ENCODE data around the gene ZNF804A.

The ZNF804A gene

DNA sequence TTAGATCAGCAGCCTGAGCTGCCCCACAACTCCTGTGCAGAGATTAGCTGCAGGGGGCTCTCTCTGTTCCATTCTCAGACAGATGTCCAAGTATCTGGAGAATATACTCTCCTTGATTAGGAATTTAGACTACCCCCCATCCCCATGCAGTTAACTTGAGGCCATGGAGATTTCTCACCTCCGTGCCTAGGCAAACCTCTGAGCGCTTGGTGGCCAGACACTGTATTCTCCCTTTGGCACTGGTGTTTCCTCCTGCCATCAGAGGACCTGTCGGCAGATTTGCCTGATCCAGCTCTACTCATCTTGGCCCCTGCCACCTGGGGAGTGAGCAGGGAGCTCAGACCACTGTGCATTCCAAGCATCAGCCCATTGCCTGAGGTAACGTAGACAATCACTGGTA is 48.3 kb downstream of the ZNF804A start:
- CTCF ChIA-PET: no interaction called here
- no peak for DNase-seq (ENCODE audit: extremely low spot score)
- POLR2A ChIA-PET: no interaction called here
- TF ChIP-seq BHLHE40 (IDR thresholded peaks at IDR 0.05; ENCODE audit: borderline replicate concordance): no peak
- TF ChIP-seq FOXA1 (IDR thresholded peaks at IDR 0.05): no peak
- no peak for TF ChIP-seq FOXM1 (IDR thresholded peaks at IDR 0.05; ENCODE audit: borderline replicate concordance)
- TF ChIP-seq CTBP1 (IDR thresholded peaks at IDR 0.05; ENCODE audit: borderline replicate concordance): no peak
- TF ChIP-seq ARNT (IDR thresholded peaks at IDR 0.05): no peak
- no peak for TF ChIP-seq L3MBTL2 (conservative IDR thresholded peaks at IDR 0.05)

DNA sequence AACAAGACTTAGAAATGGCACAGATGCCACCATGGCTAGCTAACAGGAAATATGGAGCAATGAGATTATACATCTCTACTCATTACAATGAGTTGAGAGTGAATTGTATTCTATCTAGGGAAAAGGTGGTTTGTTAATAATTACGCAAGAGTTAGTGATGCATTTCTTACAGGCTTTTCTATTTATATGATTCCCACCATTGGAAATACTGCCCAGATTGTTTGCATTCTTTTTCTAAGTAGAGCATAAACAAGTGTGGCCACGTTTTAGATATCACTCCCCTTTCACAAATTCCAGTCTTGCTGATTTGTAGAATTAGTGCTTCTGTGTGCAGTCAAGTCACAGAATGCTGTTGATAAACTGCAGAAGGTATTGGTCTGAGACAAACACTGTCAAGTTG is 56.6 kb downstream of the ZNF804A start:
- TF ChIP-seq SP1 (IDR thresholded peaks at IDR 0.05) (no peak), LEF1 (IDR thresholded peaks at IDR 0.05; ENCODE audit: borderline replicate concordance) (no peak), FOXK2 (IDR thresholded peaks at IDR 0.05) (no peak), NFRKB (IDR thresholded peaks at IDR 0.05) (no peak), ELF4 (IDR thresholded peaks at IDR 0.05) (no peak), FOXM1 (IDR thresholded peaks at IDR 0.05; ENCODE audit: borderline replicate concordance) (no peak), CTBP1 (IDR thresholded peaks at IDR 0.05; ENCODE audit: borderline replicate concordance) (no peak), FOXA1 (IDR thresholded peaks at IDR 0.05) (no peak), ZNF384 (IDR thresholded peaks at IDR 0.05) (no peak), ARNT (IDR thresholded peaks at IDR 0.05) (no peak), SUZ12 (IDR thresholded peaks at IDR 0.05) (no peak), BHLHE40 (IDR thresholded peaks at IDR 0.05; ENCODE audit: borderline replicate concordance) (no peak), HDGF (IDR thresholded peaks at IDR 0.05; ENCODE audit: borderline replicate concordance) (no peak), TARDBP (IDR thresholded peaks at IDR 0.05) (no peak), L3MBTL2 (conservative IDR thresholded peaks at IDR 0.05) (no peak)
- TF ChIP-seq, protein P1, sequence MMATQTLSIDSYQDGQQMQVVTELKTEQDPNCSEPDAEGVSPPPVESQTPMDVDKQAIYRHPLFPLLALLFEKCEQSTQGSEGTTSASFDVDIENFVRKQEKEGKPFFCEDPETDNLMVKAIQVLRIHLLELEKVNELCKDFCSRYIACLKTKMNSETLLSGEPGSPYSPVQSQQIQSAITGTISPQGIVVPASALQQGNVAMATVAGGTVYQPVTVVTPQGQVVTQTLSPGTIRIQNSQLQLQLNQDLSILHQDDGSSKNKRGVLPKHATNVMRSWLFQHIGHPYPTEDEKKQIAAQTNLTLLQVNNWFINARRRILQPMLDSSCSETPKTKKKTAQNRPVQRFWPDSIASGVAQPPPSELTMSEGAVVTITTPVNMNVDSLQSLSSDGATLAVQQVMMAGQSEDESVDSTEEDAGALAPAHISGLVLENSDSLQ (IDR thresholded peaks at IDR 0.05): no peak
- ChIA-PET CTCF (no interaction called here), POLR2A (no interaction called here)
- DNase-seq (ENCODE audit: extremely low spot score): no peak

DNA sequence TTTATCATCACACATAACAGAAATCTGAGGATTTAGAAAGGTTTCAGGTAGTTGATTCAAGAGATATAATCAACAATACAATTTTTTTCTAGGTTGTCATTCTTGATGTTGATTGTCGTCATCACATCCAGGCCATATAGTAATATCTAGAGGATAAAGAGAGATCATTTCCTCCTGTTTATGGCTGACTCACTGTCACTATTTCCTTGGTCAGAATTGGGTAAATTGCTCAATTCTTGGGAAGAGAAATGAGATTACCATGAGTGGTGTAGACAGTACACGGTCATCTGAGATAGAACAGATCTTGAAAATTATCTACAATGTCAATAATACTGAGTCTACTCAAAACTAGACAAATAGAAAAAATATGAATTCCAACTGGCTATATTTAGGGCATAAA is 78.8 kb downstream of the ZNF804A start:
- POLR2A ChIA-PET: no interaction called here
- CTCF ChIA-PET: no interaction called here
- TF ChIP-seq L3MBTL2 (conservative IDR thresholded peaks at IDR 0.05): no peak
- no peak for TF ChIP-seq FOXK2 (IDR thresholded peaks at IDR 0.05)
- no peak for TF ChIP-seq ELF4 (IDR thresholded peaks at IDR 0.05)
- TF ChIP-seq NFRKB (IDR thresholded peaks at IDR 0.05): no peak
- no peak for TF ChIP-seq FOXM1 (IDR thresholded peaks at IDR 0.05; ENCODE audit: borderline replicate concordance)
- TF ChIP-seq, protein P1 (IDR thresholded peaks at IDR 0.05): no peak
- TF ChIP-seq SP1 (IDR thresholded peaks at IDR 0.05): no peak
- no peak for TF ChIP-seq HDGF (IDR thresholded peaks at IDR 0.05; ENCODE audit: borderline replicate concordance)
- TF ChIP-seq LEF1 (IDR thresholded peaks at IDR 0.05; ENCODE audit: borderline replicate concordance): no peak
- TF ChIP-seq SUZ12 (IDR thresholded peaks at IDR 0.05): no peak
- TF ChIP-seq TARDBP (IDR thresholded peaks at IDR 0.05): no peak
- TF ChIP-seq ZNF384 (IDR thresholded peaks at IDR 0.05): no peak
- no peak for TF ChIP-seq CTBP1 (IDR thresholded peaks at IDR 0.05; ENCODE audit: borderline replicate concordance)
- TF ChIP-seq BHLHE40 (IDR thresholded peaks at IDR 0.05; ENCODE audit: borderline replicate concordance): no peak
- no peak for TF ChIP-seq ARNT (IDR thresholded peaks at IDR 0.05)
- TF ChIP-seq FOXA1 (IDR thresholded peaks at IDR 0.05): no peak
- DNase-seq (ENCODE audit: extremely low spot score): no peak

DNA sequence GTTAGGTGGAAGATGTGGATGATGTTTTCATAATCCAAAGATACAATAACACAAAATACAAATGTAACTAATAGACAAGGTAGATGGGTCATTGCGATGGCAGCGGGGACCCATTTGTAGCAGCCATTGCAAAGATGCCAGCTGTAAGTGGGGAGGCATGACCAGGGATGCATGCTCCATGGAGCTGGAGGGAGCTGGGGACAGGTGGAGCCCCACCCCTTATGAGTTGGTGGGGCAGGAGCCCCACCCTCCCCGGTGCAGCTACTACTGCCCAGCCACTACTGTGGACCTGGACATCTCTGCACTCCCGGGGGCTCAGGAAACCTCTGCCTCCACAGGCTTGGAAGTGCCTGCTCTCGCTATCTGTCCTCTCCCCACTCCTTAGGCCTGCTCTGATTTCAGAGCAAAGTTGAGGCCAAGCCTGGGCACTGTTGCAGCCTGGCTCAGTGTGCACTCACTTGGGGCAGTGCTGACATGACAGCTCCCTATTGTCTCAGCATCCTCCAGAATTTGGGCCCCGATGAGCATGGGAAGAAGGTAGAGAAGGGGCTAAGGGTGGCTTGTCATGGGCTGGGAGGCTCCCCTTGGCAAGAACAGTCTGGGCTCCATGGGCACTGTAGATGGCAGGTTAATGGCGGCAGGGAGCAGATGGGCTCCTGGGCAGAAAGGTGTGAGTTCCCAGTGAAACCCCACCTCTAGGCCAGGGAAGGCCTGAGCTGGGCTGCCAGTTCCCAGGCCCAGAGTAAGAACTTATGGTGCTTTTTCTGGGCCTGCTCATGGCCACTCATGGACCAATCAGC is 81.1 kb downstream of the ZNF804A start:
- no peak for DNase-seq (ENCODE audit: extremely low spot score)
- CTCF ChIA-PET: no interaction called here
- POLR2A ChIA-PET: no interaction called here
- no peak for TF ChIP-seq SP1 (IDR thresholded peaks at IDR 0.05)
- no peak for TF ChIP-seq ELF4 (IDR thresholded peaks at IDR 0.05)
- no peak for TF ChIP-seq FOXM1 (IDR thresholded peaks at IDR 0.05; ENCODE audit: borderline replicate concordance)
- TF ChIP-seq SUZ12 (IDR thresholded peaks at IDR 0.05): no peak
- no peak for TF ChIP-seq L3MBTL2 (conservative IDR thresholded peaks at IDR 0.05)
- no peak for TF ChIP-seq NFRKB (IDR thresholded peaks at IDR 0.05)
- no peak for TF ChIP-seq LEF1 (IDR thresholded peaks at IDR 0.05; ENCODE audit: borderline replicate concordance)
- no peak for TF ChIP-seq HDGF (IDR thresholded peaks at IDR 0.05; ENCODE audit: borderline replicate concordance)
- no peak for TF ChIP-seq BHLHE40 (IDR thresholded peaks at IDR 0.05; ENCODE audit: borderline replicate concordance)
- no peak for TF ChIP-seq CTBP1 (IDR thresholded peaks at IDR 0.05; ENCODE audit: borderline replicate concordance)
- TF ChIP-seq TARDBP (IDR thresholded peaks at IDR 0.05): no peak
- TF ChIP-seq ARNT (IDR thresholded peaks at IDR 0.05): no peak
- TF ChIP-seq FOXA1 (IDR thresholded peaks at IDR 0.05): no peak
- no peak for TF ChIP-seq FOXK2 (IDR thresholded peaks at IDR 0.05)
- TF ChIP-seq, protein P1 (IDR thresholded peaks at IDR 0.05): no peak
- no peak for TF ChIP-seq ZNF384 (IDR thresholded peaks at IDR 0.05)

DNA sequence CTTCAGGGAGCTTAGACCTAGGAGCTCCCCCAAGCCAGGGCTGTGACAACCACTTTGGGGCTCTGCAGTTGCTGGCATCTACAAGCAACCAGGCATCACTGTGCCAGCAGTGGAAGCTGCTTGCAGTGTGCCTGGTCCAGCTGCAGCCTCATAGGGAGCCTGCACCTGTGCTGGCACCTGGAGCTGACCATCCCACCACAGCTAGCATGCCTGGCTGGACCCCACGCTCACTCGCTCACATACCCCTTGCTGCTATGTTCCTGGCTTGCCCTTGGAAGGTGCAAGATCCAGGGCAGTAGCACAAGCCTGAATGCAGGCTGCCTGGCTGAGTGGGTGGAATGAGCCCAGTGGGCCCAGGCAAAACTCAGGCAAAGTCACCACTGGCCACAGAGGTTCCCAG is 82.5 kb downstream of the ZNF804A start:
- TF ChIP-seq NFRKB (IDR thresholded peaks at IDR 0.05) (no peak), SUZ12 (IDR thresholded peaks at IDR 0.05) (no peak), ZNF384 (IDR thresholded peaks at IDR 0.05) (no peak), FOXK2 (IDR thresholded peaks at IDR 0.05) (no peak), CTBP1 (IDR thresholded peaks at IDR 0.05; ENCODE audit: borderline replicate concordance) (no peak), TARDBP (IDR thresholded peaks at IDR 0.05) (no peak)
- no peak for DNase-seq (ENCODE audit: extremely low spot score)
- ChIA-PET CTCF (no interaction called here), POLR2A (no interaction called here)

All from HEK293T (cell line).